Neural cell (in vitro differentiated cells): ENCODE data around the gene KCNS3. TPM values are rescaled to one million over a fixed set of nuclear protein-coding genes. Genes with fewer than 3 reads are reported as not detected.

Experiments
- H2AFZ ChIP-seq: fragments of 200-600, 300-800 bp; sonication (generic), shearing (Covaris generic); 2 replicates; pipeline ENCODE4 v1.6.0; 2014; ENCODE audit warnings: low read depth, mild to moderate bottlenecking, antibody characterized with exemption, low read length, moderate library complexity
- H3F3A ChIP-seq: fragments of 200-600 bp; shearing (Covaris generic); 2 replicates; pipeline ENCODE4 v1.6.1; 2016; ENCODE audit warnings: mild to moderate bottlenecking, moderate library complexity, mixed read lengths, antibody characterized with exemption, low read length; ENCODE audit not compliant: insufficient read depth, poor library complexity, severe bottlenecking
- H3K27ac ChIP-seq: fragments of 200-600, 300-800 bp; sonication (generic), shearing (Covaris generic); 2 replicates; pipeline ENCODE4 v1.5.1; 2014; ENCODE audit warnings: mild to moderate bottlenecking, low read length, moderate library complexity
- H3K27me3 ChIP-seq: fragments of 300-800, 200-600 bp; sonication (generic), shearing (Covaris generic); 2 replicates; pipeline ENCODE4 v1.6.0; 2014; ENCODE audit warnings: mild to moderate bottlenecking, low read depth, low read length, moderate library complexity; ENCODE audit not compliant: insufficient read depth
- H3K36me3 ChIP-seq: fragments of 300-800, 200-600 bp; sonication (generic), shearing (Covaris generic); 2 replicates; pipeline ENCODE4 v1.5.1; 2014; ENCODE audit warnings: mild to moderate bottlenecking, antibody characterized with exemption, low read length, moderate library complexity; ENCODE audit not compliant: insufficient read depth
- H3K4me2 ChIP-seq: fragments of 300-800, 200-600 bp; sonication (generic), shearing (Covaris generic); 2 replicates; pipeline ENCODE4 v1.6.0; 2014; ENCODE audit warnings: mild to moderate bottlenecking, low read length
- H3K4me3 ChIP-seq: fragments of 300-800, 200-600 bp; sonication (generic), shearing (Covaris generic); 2 replicates; pipeline ENCODE4 v1.5.1; 2014; ENCODE audit warnings: mild to moderate bottlenecking, low read length, moderate library complexity
- H3K79me2 ChIP-seq: fragments of 200-600 bp; shearing (Covaris generic); replicated peaks from 2 replicates; pipeline ENCODE4 v1.6.0; 2014; ENCODE audit warnings: mild to moderate bottlenecking, low read length, moderate library complexity; ENCODE audit not compliant: insufficient read depth
- H3K9ac ChIP-seq: fragments of 300-800, 200-600 bp; sonication (generic), shearing (Covaris generic); 2 replicates; pipeline ENCODE4 v1.6.1; 2016; ENCODE audit warnings: mild to moderate bottlenecking, low read length, mixed read lengths
- H3K9me2 ChIP-seq: fragments of 200-600 bp; shearing (Covaris generic); 2 replicates; pipeline ENCODE4 v1.6.1; 2016; ENCODE audit warnings: mild to moderate bottlenecking, low read length, mixed read lengths; ENCODE audit not compliant: insufficient read depth
- H3K9me3 ChIP-seq: fragments of 200-600, 300-800 bp; sonication (generic), shearing (Covaris generic); 2 replicates; pipeline ENCODE4 v1.6.1; 2016; ENCODE audit warnings: mild to moderate bottlenecking, mixed run types, low read length, moderate library complexity, mixed read lengths
- H4K20me1 ChIP-seq: fragments of 200-600 bp; shearing (Covaris generic); 2 replicates; pipeline ENCODE4 v1.6.1; 2016; ENCODE audit warnings: mild to moderate bottlenecking, mixed run types; ENCODE audit not compliant: insufficient read depth
- EP300 ChIP-seq: fragments of 450-650 bp; conservative IDR thresholded peaks from 2 replicates; pipeline ENCODE4 v1.6.1; 2014; ENCODE audit warnings: antibody characterized with exemption, mild to moderate bottlenecking, moderate library complexity; ENCODE audit not compliant: poor library complexity, severe bottlenecking
- EZH2 ChIP-seq: fragments of 200-600, 300-800 bp; shearing (Covaris generic), sonication (generic); IDR thresholded peaks from 2 replicates; pipeline ENCODE4 v1.6.1; 2014; ENCODE audit warnings: antibody characterized with exemption, low read length, borderline replicate concordance, mild to moderate bottlenecking; ENCODE audit not compliant: insufficient read depth, poor library complexity, severe bottlenecking
- MXI1 ChIP-seq: fragments of 450-650 bp; conservative IDR thresholded peaks from 2 replicates; pipeline ENCODE4 v1.6.1; 2014; ENCODE audit warnings: antibody characterized with exemption, mild to moderate bottlenecking; ENCODE audit not compliant: poor library complexity, severe bottlenecking
- POLR2AphosphoS5 ChIP-seq: IDR thresholded peaks from 2 replicates; pipeline ENCODE4 v1.6.1; 2012
- RAD21 ChIP-seq: fragments of 450-650 bp; conservative IDR thresholded peaks from 2 replicates; pipeline ENCODE4 v1.6.1; 2014; ENCODE audit warnings: antibody characterized with exemption, mild to moderate bottlenecking, moderate library complexity
- SMC3 ChIP-seq: fragments of 450-650 bp; conservative IDR thresholded peaks from 2 replicates; pipeline ENCODE4 v1.6.1; 2014; ENCODE audit warnings: antibody characterized with exemption, mild to moderate bottlenecking, moderate library complexity; ENCODE audit not compliant: poor library complexity
- TAF1 ChIP-seq: IDR thresholded peaks from 2 replicates; pipeline ENCODE4 v1.6.1; 2012; ENCODE audit warnings: low read depth
- polyA plus RNA-seq: library from polyadenylated mRNA; depleted of rRNA; stranded (reverse); fragments of >200 nt; gene quantifications from 2 replicates; pipeline ENCODE4 v1.2.3, GENCODE V29; 2014
- TF ChIP-seq, protein P1 (sequence below): fragments of 450-650 bp; IDR thresholded peaks from 2 replicates; pipeline ENCODE4 v1.5.1; 2014; ENCODE audit warnings: antibody characterized with exemption, mild to moderate bottlenecking, moderate library complexity; ENCODE audit not compliant: poor library complexity, severe bottlenecking
- TF ChIP-seq, protein P2 (sequence below): IDR thresholded peaks from 2 replicates; pipeline ENCODE4 v1.6.1; 2012; ENCODE audit warnings: borderline replicate concordance

KCNS3 gene
- polyA plus RNA-seq, 1 donor from 2014 or later: 0.15 TPM

DNA sequence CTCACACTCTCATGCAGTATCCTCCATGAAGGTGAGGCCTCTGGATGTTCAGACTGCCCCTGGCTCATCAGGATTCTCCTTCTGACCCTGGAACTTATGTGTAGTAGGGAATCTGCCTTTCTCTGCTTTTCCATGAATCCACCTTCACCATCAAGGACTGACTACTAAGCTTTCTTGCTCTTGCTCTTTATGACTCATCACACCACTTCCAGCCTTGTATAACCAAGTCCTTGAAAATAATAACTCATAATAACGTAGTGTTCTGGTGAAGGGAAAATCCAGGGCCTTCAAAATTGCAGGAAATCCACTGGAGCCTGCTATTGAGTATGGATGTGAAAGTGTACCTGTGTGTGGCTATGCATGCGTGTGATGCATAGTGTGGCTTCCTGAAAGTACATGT lies 11.3 kb upstream of the KCNS3 start:
- Histone ChIP-seq H3K4me3 (no peak overlapping the region), H3K9me3 (no peaks in the 10 kb centered on the region), H3K79me2 (no peaks in the 10 kb centered on the region), H3K27ac (no peak overlapping the region), H3K27me3 (no peaks in the 10 kb centered on the region), H3K9ac (no peak overlapping the region), H4K20me1 (no peaks in the 10 kb centered on the region), H3K9me2 (no peaks in the 10 kb centered on the region), H2AFZ (no peak overlapping the region), H3K36me3 (no peaks in the 10 kb centered on the region), H3K4me2 (no peak overlapping the region), H3F3A (no peaks in the 10 kb centered on the region)
- TF ChIP-seq, protein P1, sequence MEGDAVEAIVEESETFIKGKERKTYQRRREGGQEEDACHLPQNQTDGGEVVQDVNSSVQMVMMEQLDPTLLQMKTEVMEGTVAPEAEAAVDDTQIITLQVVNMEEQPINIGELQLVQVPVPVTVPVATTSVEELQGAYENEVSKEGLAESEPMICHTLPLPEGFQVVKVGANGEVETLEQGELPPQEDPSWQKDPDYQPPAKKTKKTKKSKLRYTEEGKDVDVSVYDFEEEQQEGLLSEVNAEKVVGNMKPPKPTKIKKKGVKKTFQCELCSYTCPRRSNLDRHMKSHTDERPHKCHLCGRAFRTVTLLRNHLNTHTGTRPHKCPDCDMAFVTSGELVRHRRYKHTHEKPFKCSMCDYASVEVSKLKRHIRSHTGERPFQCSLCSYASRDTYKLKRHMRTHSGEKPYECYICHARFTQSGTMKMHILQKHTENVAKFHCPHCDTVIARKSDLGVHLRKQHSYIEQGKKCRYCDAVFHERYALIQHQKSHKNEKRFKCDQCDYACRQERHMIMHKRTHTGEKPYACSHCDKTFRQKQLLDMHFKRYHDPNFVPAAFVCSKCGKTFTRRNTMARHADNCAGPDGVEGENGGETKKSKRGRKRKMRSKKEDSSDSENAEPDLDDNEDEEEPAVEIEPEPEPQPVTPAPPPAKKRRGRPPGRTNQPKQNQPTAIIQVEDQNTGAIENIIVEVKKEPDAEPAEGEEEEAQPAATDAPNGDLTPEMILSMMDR: no peak
- no peak for TF ChIP-seq RAD21

DNA sequence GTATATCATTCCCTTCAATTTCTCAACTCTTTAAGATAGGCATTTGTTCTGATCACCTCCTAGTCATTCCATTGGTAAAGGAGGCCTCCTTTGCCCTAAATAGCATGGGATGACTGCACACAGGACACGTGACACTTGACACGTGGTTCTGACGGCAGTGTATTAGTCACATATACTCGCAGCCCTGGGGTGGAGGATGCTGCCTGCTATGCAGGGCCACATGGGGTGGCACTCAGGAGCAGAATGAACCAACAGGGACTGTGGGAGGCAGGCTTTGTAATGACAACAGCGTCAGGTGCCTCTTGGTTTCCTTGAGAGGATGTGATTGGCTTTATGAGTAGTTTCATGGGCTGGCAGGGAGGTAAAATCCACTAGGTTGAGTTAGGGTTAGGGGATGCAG lies 9.3 kb upstream of the KCNS3 start:
- Histone ChIP-seq H2AFZ (no peak overlapping the region), H3K9me3 (no peaks in the 10 kb centered on the region), H3K27me3 (no peaks in the 10 kb centered on the region), H3K79me2 (no peaks in the 10 kb centered on the region), H3F3A (no peaks in the 10 kb centered on the region), H3K27ac (no peak overlapping the region), H3K36me3 (no peaks in the 10 kb centered on the region), H3K9ac (no peak overlapping the region), H3K4me3 (no peak overlapping the region), H3K4me2 (no peak overlapping the region), H4K20me1 (no peaks in the 10 kb centered on the region), H3K9me2 (no peaks in the 10 kb centered on the region)
- TF ChIP-seq SMC3: no peak
- TF ChIP-seq POLR2AphosphoS5: no peak

DNA sequence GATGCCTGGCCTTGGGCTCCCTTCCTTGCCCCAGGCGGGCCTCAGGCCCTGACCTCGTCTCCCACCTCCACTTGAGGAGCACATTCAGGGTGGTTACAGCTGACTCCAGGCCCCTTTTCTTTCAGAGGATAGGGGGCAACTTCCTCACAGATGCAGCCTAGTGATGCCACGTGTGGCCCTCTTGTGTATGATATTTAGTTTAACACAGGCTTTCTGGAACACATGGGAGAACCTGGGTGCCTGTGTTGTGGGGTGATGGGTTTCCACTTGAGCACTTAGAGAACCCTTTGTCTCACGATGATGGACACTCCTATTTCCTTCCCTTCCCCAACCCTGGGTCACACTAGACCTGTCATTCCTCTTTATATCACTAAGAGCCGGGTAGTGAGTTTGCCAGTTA lies 6.8 kb upstream of the KCNS3 start:
- Histone ChIP-seq H3K9me2 (no peaks in the 10 kb centered on the region), H3K36me3 (no peaks in the 10 kb centered on the region), H3K4me2 (no peak overlapping the region), H3K4me3 (no peak overlapping the region), H3K27me3 (peaks cover 13% of the 10 kb centered on the region), H4K20me1 (no peaks in the 10 kb centered on the region), H3F3A (no peaks in the 10 kb centered on the region), H3K79me2 (no peaks in the 10 kb centered on the region), H3K27ac (no peak overlapping the region), H2AFZ (no peak overlapping the region), H3K9ac (no peak overlapping the region), H3K9me3 (no peaks in the 10 kb centered on the region)
- TF ChIP-seq MXI1 (no peak), EZH2 (no peak), POLR2AphosphoS5 (no peak), EP300 (no peak), SMC3 (no peak), TAF1 (no peak), RAD21 (no peak)
- TF ChIP-seq, protein P1: no peak
- TF ChIP-seq, protein P2, sequence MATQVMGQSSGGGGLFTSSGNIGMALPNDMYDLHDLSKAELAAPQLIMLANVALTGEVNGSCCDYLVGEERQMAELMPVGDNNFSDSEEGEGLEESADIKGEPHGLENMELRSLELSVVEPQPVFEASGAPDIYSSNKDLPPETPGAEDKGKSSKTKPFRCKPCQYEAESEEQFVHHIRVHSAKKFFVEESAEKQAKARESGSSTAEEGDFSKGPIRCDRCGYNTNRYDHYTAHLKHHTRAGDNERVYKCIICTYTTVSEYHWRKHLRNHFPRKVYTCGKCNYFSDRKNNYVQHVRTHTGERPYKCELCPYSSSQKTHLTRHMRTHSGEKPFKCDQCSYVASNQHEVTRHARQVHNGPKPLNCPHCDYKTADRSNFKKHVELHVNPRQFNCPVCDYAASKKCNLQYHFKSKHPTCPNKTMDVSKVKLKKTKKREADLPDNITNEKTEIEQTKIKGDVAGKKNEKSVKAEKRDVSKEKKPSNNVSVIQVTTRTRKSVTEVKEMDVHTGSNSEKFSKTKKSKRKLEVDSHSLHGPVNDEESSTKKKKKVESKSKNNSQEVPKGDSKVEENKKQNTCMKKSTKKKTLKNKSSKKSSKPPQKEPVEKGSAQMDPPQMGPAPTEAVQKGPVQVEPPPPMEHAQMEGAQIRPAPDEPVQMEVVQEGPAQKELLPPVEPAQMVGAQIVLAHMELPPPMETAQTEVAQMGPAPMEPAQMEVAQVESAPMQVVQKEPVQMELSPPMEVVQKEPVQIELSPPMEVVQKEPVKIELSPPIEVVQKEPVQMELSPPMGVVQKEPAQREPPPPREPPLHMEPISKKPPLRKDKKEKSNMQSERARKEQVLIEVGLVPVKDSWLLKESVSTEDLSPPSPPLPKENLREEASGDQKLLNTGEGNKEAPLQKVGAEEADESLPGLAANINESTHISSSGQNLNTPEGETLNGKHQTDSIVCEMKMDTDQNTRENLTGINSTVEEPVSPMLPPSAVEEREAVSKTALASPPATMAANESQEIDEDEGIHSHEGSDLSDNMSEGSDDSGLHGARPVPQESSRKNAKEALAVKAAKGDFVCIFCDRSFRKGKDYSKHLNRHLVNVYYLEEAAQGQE: no peak
